IgD-negative memory B cell (primary cell): ENCODE measurements around the gene SURF6. TPM values are rescaled to one million over a fixed set of nuclear protein-coding genes. Genes with fewer than 3 reads are reported as not detected.
"Not testable (repeated sequence)": the region's sequence is repeated elsewhere in the genome, so short reads cannot be mapped to it uniquely, and the experiment has no call there.

Experiments used
- H3K27ac Mint-ChIP-seq, 3 donors: one replicate each; pipeline ENCODE4 v1.8.0; 2020 to 2022; ENCODE audit warnings: mild to moderate bottlenecking in 3 of 3, mixed read lengths in 3 of 3, moderate library complexity in 1 of 3
- H3K27me3 Mint-ChIP-seq: one replicate; pipeline ENCODE4 v1.8.0; 2021; ENCODE audit warnings: mixed read lengths
- H3K36me3 Mint-ChIP-seq: one replicate; pipeline ENCODE4 v1.8.0; 2020; ENCODE audit warnings: mild to moderate bottlenecking, mixed read lengths
- H3K4me1 Mint-ChIP-seq, 3 donors: one replicate each; pipeline ENCODE4 v1.8.0; 2020 to 2022; ENCODE audit warnings: mixed read lengths in 3 of 3, mild to moderate bottlenecking in 1 of 3
- H3K4me3 Mint-ChIP-seq, 4 donors: one replicate each; pipeline ENCODE4 v1.8.0; 2020 to 2022; ENCODE audit warnings: mild to moderate bottlenecking in 4 of 4, mixed read lengths in 4 of 4, moderate library complexity in 3 of 4
- H3K9me3 Mint-ChIP-seq, 3 donors: one replicate each; pipeline ENCODE4 v1.8.0; 2020 to 2021; ENCODE audit warnings: mixed read lengths in 3 of 3, mild to moderate bottlenecking in 1 of 3
- polyA plus RNA-seq: library from polyadenylated mRNA; unstranded; fragments of 300-500 nt; fragmentation: Illumina TruSeq; gene quantifications from one replicate; pipeline ENCODE4 v1.2.3, GENCODE V29; 2021

SURF6 gene
- polyA plus RNA-seq, 1 donor from 2014 or later, result 13.4 TPM

GRCh38 chr9:133347515-133347984 is 11.6 kb upstream of the SURF6 start:
- Mint-ChIP-seq H3K4me1 (peaks cover 17 to 28% (median 25%) of the 10 kb centered on the region in 3 donors), H3K27me3 (no peaks in the 10 kb centered on the region), H3K9me3 (no peaks in the 10 kb centered on the region), H3K4me3 (peak overlapping the region; percentile 95 to 100 (median 98)), H3K27ac (peak overlapping the region; percentile 87 to 99 (median 98)), H3K36me3 (peaks cover 5% of the 10 kb centered on the region)

- peak overlapping the region; percentile 87 to 96 (median 91) for H3K4me3 Mint-ChIP-seq
- H3K27me3 Mint-ChIP-seq, result no peaks in the 10 kb centered on the region
- peaks cover 6% of the 10 kb centered on the region for H3K36me3 Mint-ChIP-seq
- peaks cover 14 to 36% (median 30%) of the 10 kb centered on the region in 3 donors for H3K4me1 Mint-ChIP-seq
- peak overlapping the region; percentile 87 to 99 (median 93) for H3K27ac Mint-ChIP-seq
- H3K9me3 Mint-ChIP-seq, result no peaks in the 10 kb centered on the region
These were observed 10.2 kb upstream of the SURF6 start for GRCh38 chr9:133346021-133346785.

GRCh38 chr9:133345596-133345995 is 9.6 kb upstream of the SURF6 start:
- Mint-ChIP-seq H3K36me3 (peaks cover 9% of the 10 kb centered on the region), H3K9me3 (no peaks in the 10 kb centered on the region), H3K4me3 (peak overlapping the region in 1 of 4 donors; percentile 88), H3K4me1 (peaks cover 19 to 42% (median 35%) of the 10 kb centered on the region in 3 donors), H3K27ac (no peak overlapping the region), H3K27me3 (no peaks in the 10 kb centered on the region)

GRCh38 chr9:133344979-133345378 is 9.0 kb upstream of the SURF6 start:
- no peak overlapping the region for H3K27ac Mint-ChIP-seq
- peaks cover 15% of the 10 kb centered on the region for H3K36me3 Mint-ChIP-seq
- no peaks in the 10 kb centered on the region for H3K9me3 Mint-ChIP-seq
- H3K4me3 Mint-ChIP-seq, result peak overlapping the region in 2 of 4 donors; percentile 43 to 58
- peaks cover 25 to 48% (median 41%) of the 10 kb centered on the region in 3 donors for H3K4me1 Mint-ChIP-seq
- no peaks in the 10 kb centered on the region for H3K27me3 Mint-ChIP-seq

GRCh38 chr9:133344071-133344470 is 8.1 kb upstream of the SURF6 start:
- peak overlapping the region in 2 of 4 donors; percentile 58 to 81 for H3K4me3 Mint-ChIP-seq
- H3K36me3 Mint-ChIP-seq, result peaks cover 13% of the 10 kb centered on the region
- H3K27ac Mint-ChIP-seq, result no peak overlapping the region
- no peaks in the 10 kb centered on the region for H3K27me3 Mint-ChIP-seq
- peaks cover 28 to 51% (median 43%) of the 10 kb centered on the region in 3 donors for H3K4me1 Mint-ChIP-seq
- H3K9me3 Mint-ChIP-seq, result no peaks in the 10 kb centered on the region

GRCh38 chr9:133342570-133342969 is 6.6 kb upstream of the SURF6 start:
- Mint-ChIP-seq H3K36me3 (peaks cover 13% of the 10 kb centered on the region), H3K9me3 (no peaks in the 10 kb centered on the region), H3K27ac (no peak overlapping the region), H3K4me3 (peak overlapping the region in 2 of 4 donors; percentile 27 to 58), H3K27me3 (no peaks in the 10 kb centered on the region), H3K4me1 (peaks cover 17 to 45% (median 41%) of the 10 kb centered on the region in 3 donors)

- Mint-ChIP-seq H3K27ac (peak overlapping the region in 2 of 3 donors; percentile 25 to 93), H3K4me1 (peaks cover 17 to 43% (median 40%) of the 10 kb centered on the region in 3 donors), H3K4me3 (peak overlapping the region in 3 of 4 donors; percentile 58 to 83 (median 59)), H3K27me3 (no peaks in the 10 kb centered on the region), H3K9me3 (no peaks in the 10 kb centered on the region), H3K36me3 (peaks cover 13% of the 10 kb centered on the region)
These were observed 6.0 kb upstream of the SURF6 start for GRCh38 chr9:133342069-133342406.

GRCh38 chr9:133341369-133342068 is 5.5 kb upstream of the SURF6 start:
- no peaks in the 10 kb centered on the region for H3K9me3 Mint-ChIP-seq
- peak overlapping the region in 2 of 4 donors; percentile 83 to 92 for H3K4me3 Mint-ChIP-seq
- peak overlapping the region in 2 of 3 donors; percentile 25 to 93 for H3K27ac Mint-ChIP-seq
- H3K4me1 Mint-ChIP-seq, result peaks cover 17 to 38% (median 34%) of the 10 kb centered on the region in 3 donors
- H3K36me3 Mint-ChIP-seq, result peaks cover 13% of the 10 kb centered on the region
- no peaks in the 10 kb centered on the region for H3K27me3 Mint-ChIP-seq

GRCh38 chr9:133340916-133341315 is 4.9 kb upstream of the SURF6 start:
- no peaks in the 10 kb centered on the region for H3K27me3 Mint-ChIP-seq
- peaks cover 13% of the 10 kb centered on the region for H3K36me3 Mint-ChIP-seq
- H3K27ac Mint-ChIP-seq, result peak overlapping the region; percentile 14 to 93 (median 89)
- peak overlapping the region; percentile 32 to 92 (median 72) for H3K4me3 Mint-ChIP-seq
- no peaks in the 10 kb centered on the region for H3K9me3 Mint-ChIP-seq
- H3K4me1 Mint-ChIP-seq, result peaks cover 22 to 34% (median 33%) of the 10 kb centered on the region in 3 donors

- H3K36me3 Mint-ChIP-seq, result peaks cover 13% of the 10 kb centered on the region
- no peaks in the 10 kb centered on the region for H3K9me3 Mint-ChIP-seq
- H3K27ac Mint-ChIP-seq, result peak overlapping the region; percentile 80 to 93 (median 89)
- peak overlapping the region; percentile 59 to 92 (median 82) for H3K4me3 Mint-ChIP-seq
- no peaks in the 10 kb centered on the region for H3K27me3 Mint-ChIP-seq
- peaks cover 29 to 36% (median 36%) of the 10 kb centered on the region in 3 donors for H3K4me1 Mint-ChIP-seq
These were observed 4.3 kb upstream of the SURF6 start for GRCh38 chr9:133340256-133340655.

GRCh38 chr9:133339641-133340040 is 3.7 kb upstream of the SURF6 start:
- Mint-ChIP-seq H3K27ac (peak overlapping the region; percentile 41 to 93 (median 80)), H3K27me3 (no peaks in the 10 kb centered on the region), H3K4me1 (peaks cover 32 to 38% (median 36%) of the 10 kb centered on the region in 3 donors), H3K9me3 (no peaks in the 10 kb centered on the region), H3K36me3 (peaks cover 13% of the 10 kb centered on the region), H3K4me3 (peak overlapping the region in 3 of 4 donors; percentile 84 to 92 (median 85))

- not testable (repeated sequence) for H3K36me3 Mint-ChIP-seq
These were observed 1.1 kb downstream of the SURF6 start for GRCh38 chr9:133334888-133335287.

GRCh38 chr9:133334161-133334560 is 1.8 kb downstream of the SURF6 start:
- Mint-ChIP-seq H3K27ac (no peak overlapping the region), H3K27me3 (no peaks in the 10 kb centered on the region), H3K4me1 (peaks cover 11 to 22% (median 20%) of the 10 kb centered on the region in 3 donors), H3K36me3 (peaks cover 5% of the 10 kb centered on the region), H3K9me3 (no peaks in the 10 kb centered on the region), H3K4me3 (peak overlapping the region in 1 of 4 donors; percentile 97)

More at GRCh38 chr9:133334888-133335287, 1.1 kb downstream of the SURF6 start:
- Mint-ChIP-seq H3K27ac (peak overlapping the region in 2 of 3 donors; percentile 80 to 89), H3K4me3 (peak overlapping the region; percentile 97 to 99 (median 98)), H3K4me1 (peaks cover 17 to 25% (median 21%) of the 10 kb centered on the region in 3 donors)
- H3K9me3 Mint-ChIP-seq, H3K27me3 Mint-ChIP-seq: not testable (repeated sequence)

GRCh38 chr9:133333566-133333965 is 2.4 kb downstream of the SURF6 start:
- Mint-ChIP-seq H3K9me3 (no peaks in the 10 kb centered on the region), H3K4me1 (peaks cover 6 to 23% (median 20%) of the 10 kb centered on the region in 3 donors), H3K36me3 (peaks cover 2% of the 10 kb centered on the region), H3K27ac (no peak overlapping the region), H3K4me3 (peak overlapping the region in 1 of 4 donors; percentile 20), H3K27me3 (no peaks in the 10 kb centered on the region)

- Mint-ChIP-seq H3K4me1 (peaks cover 6 to 23% (median 20%) of the 10 kb centered on the region in 3 donors), H3K36me3 (peaks cover 2% of the 10 kb centered on the region), H3K9me3 (no peaks in the 10 kb centered on the region), H3K27me3 (no peaks in the 10 kb centered on the region), H3K27ac (no peak overlapping the region), H3K4me3 (peak overlapping the region in 2 of 4 donors; percentile 20 to 75)
These were observed 3.0 kb downstream of the SURF6 start for GRCh38 chr9:133333011-133333410.
